OCI-LY1 (cell line): ENCODE results near the gene SLC50A1.

Source experiments
- H2AFZ ChIP-seq: fragments of 200-600 bp; sonication (generic), shearing (Covaris generic); 2 replicates; pipeline ENCODE4 v1.6.0; 2014; ENCODE audit warnings: antibody characterized with exemption, mild to moderate bottlenecking, low read length
- H3F3A ChIP-seq: fragments of 200-600 bp; sonication (generic), shearing (Covaris generic); 2 replicates; pipeline ENCODE4 v1.6.0; 2014; ENCODE audit warnings: mild to moderate bottlenecking, antibody characterized with exemption, low read length, moderate library complexity; ENCODE audit not compliant: insufficient read depth
- H3K27ac ChIP-seq: fragments of 200-600 bp; sonication (generic); 2 replicates; pipeline ENCODE4 v1.5.1; 2014; ENCODE audit warnings: low read length, mixed run types, mild to moderate bottlenecking, low read depth; ENCODE audit not compliant: poor library complexity, severe bottlenecking
- H3K27me3 ChIP-seq: fragments of 200-600 bp; sonication (generic); 2 replicates; pipeline ENCODE4 v1.6.0; 2014; ENCODE audit warnings: antibody characterized with exemption, mild to moderate bottlenecking, low read length, moderate library complexity; ENCODE audit not compliant: insufficient read depth
- H3K36me3 ChIP-seq: fragments of 200-600 bp; sonication (generic); 2 replicates; pipeline ENCODE4 v1.6.1; 2014; ENCODE audit warnings: mild to moderate bottlenecking, antibody characterized with exemption, low read length, moderate library complexity, mixed read lengths; ENCODE audit not compliant: insufficient read depth
- H3K4me1 ChIP-seq: fragments of 200-600 bp; sonication (generic); 2 replicates; pipeline ENCODE4 v1.5.1; 2014; ENCODE audit warnings: mild to moderate bottlenecking, low read length, moderate library complexity; ENCODE audit not compliant: insufficient read depth, severe bottlenecking
- H3K4me2 ChIP-seq: fragments of 200-600 bp; sonication (generic), shearing (Covaris generic); 2 replicates; pipeline ENCODE4 v1.6.1; 2014; ENCODE audit warnings: low read length
- H3K4me3 ChIP-seq: fragments of 200-600 bp; sonication (generic); 2 replicates; pipeline ENCODE4 v1.5.1; 2014; ENCODE audit warnings: low read length, low read depth, mild to moderate bottlenecking, mixed read lengths; ENCODE audit not compliant: poor library complexity, severe bottlenecking
- H3K79me2 ChIP-seq: fragments of 200-600 bp; shearing (Covaris generic); 2 replicates; pipeline ENCODE4 v1.6.1; 2016; ENCODE audit warnings: mixed run types, low read length, mixed read lengths; ENCODE audit not compliant: insufficient read depth
- H3K9ac ChIP-seq: fragments of 200-600 bp; sonication (generic), shearing (Covaris generic); 2 replicates; pipeline ENCODE4 v1.6.1; 2014; ENCODE audit warnings: mild to moderate bottlenecking, low read length, mixed read lengths
- H3K9me2 ChIP-seq: fragments of 200-600 bp; sonication (generic), shearing (Covaris generic); 2 replicates; pipeline ENCODE4 v1.6.1; 2014; ENCODE audit warnings: low read depth, mild to moderate bottlenecking, low read length, mixed read lengths
- H3K9me3 ChIP-seq: fragments of 200-600 bp; shearing (Covaris generic); 2 replicates; pipeline ENCODE4 v1.6.1; 2014; ENCODE audit warnings: low read length, mixed read lengths
- H4K20me1 ChIP-seq: fragments of 200-600 bp; sonication (generic), shearing (Covaris generic); 2 replicates; pipeline ENCODE4 v1.6.0; 2016; ENCODE audit warnings: mild to moderate bottlenecking, low read length; ENCODE audit not compliant: insufficient read depth
- CTCF ChIP-seq: fragments of 200-600 bp; sonication (generic), shearing (Covaris generic); IDR thresholded peaks from 2 replicates; pipeline ENCODE4 v1.5.1; 2017; ENCODE audit warnings: mild to moderate bottlenecking, antibody characterized with exemption, low read length, moderate library complexity, mixed read lengths
- EZH2 ChIP-seq: fragments of 200-600 bp; sonication (generic), shearing (Covaris generic); IDR thresholded peaks from 2 replicates; pipeline ENCODE4 v1.8.0; 2017; ENCODE audit warnings: borderline replicate concordance, mixed run types, mild to moderate bottlenecking, antibody characterized with exemption, low read length, moderate library complexity, mixed read lengths

The SLC50A1 gene

GRCh38 chr1:155103325-155103724, 32.3 kb upstream of the SLC50A1 start:
- Histone ChIP-seq H3K27me3 (peaks cover 4% of the 10 kb centered on the region), H3K9me3 (no peaks in the 10 kb centered on the region), H3K27ac (no peak overlapping the region), H3F3A (no peaks in the 10 kb centered on the region), H3K4me2 (no peak overlapping the region), H3K4me3 (no peak overlapping the region), H2AFZ (no peak overlapping the region), H3K9ac (no peak overlapping the region), H3K4me1 (no peaks in the 10 kb centered on the region), H3K79me2 (no peaks in the 10 kb centered on the region), H4K20me1 (no peaks in the 10 kb centered on the region), H3K9me2 (no peaks in the 10 kb centered on the region), H3K36me3 (no peaks in the 10 kb centered on the region)
- TF ChIP-seq EZH2 (no peak), CTCF (no peak)

- Histone ChIP-seq H3K4me3 (no peak overlapping the region), H3K4me2 (no peak overlapping the region), H3K9me2 (no peaks in the 10 kb centered on the region), H3K9me3 (no peaks in the 10 kb centered on the region), H3K27ac (no peak overlapping the region), H3F3A (no peaks in the 10 kb centered on the region), H3K36me3 (no peaks in the 10 kb centered on the region), H3K9ac (no peak overlapping the region), H2AFZ (no peak overlapping the region), H4K20me1 (no peaks in the 10 kb centered on the region), H3K79me2 (no peaks in the 10 kb centered on the region), H3K27me3 (peaks cover 4% of the 10 kb centered on the region), H3K4me1 (no peaks in the 10 kb centered on the region)
- TF ChIP-seq CTCF (no peak), EZH2 (no peak)
Observed at GRCh38 chr1:155104605-155105534, 30.8 kb upstream of the SLC50A1 start.

- Histone ChIP-seq H3K36me3 (no peaks in the 10 kb centered on the region), H3K27ac (no peak overlapping the region), H2AFZ (no peak overlapping the region), H3K4me2 (no peak overlapping the region), H3K79me2 (no peaks in the 10 kb centered on the region), H3K27me3 (peaks cover 4% of the 10 kb centered on the region), H3K9me3 (no peaks in the 10 kb centered on the region), H3F3A (no peaks in the 10 kb centered on the region), H4K20me1 (no peaks in the 10 kb centered on the region), H3K9me2 (no peaks in the 10 kb centered on the region), H3K4me1 (no peaks in the 10 kb centered on the region), H3K9ac (no peak overlapping the region), H3K4me3 (no peak overlapping the region)
- no peak for TF ChIP-seq EZH2
- no peak for TF ChIP-seq CTCF
Observed at GRCh38 chr1:155105604-155106011, 30.0 kb upstream of the SLC50A1 start.
